ENCODE measurements around the gene G6PC3. TPM values are rescaled to one million over a fixed set of nuclear protein-coding genes. Genes with fewer than 3 reads are reported as not detected.
"Not testable (repeated sequence)": the region's sequence is repeated elsewhere in the genome, so short reads cannot be mapped to it uniquely, and the experiment has no call there.

G6PC3 gene
- polyA plus RNA-seq, 2 donors = 36.3 to 43.5 TPM

DNA sequence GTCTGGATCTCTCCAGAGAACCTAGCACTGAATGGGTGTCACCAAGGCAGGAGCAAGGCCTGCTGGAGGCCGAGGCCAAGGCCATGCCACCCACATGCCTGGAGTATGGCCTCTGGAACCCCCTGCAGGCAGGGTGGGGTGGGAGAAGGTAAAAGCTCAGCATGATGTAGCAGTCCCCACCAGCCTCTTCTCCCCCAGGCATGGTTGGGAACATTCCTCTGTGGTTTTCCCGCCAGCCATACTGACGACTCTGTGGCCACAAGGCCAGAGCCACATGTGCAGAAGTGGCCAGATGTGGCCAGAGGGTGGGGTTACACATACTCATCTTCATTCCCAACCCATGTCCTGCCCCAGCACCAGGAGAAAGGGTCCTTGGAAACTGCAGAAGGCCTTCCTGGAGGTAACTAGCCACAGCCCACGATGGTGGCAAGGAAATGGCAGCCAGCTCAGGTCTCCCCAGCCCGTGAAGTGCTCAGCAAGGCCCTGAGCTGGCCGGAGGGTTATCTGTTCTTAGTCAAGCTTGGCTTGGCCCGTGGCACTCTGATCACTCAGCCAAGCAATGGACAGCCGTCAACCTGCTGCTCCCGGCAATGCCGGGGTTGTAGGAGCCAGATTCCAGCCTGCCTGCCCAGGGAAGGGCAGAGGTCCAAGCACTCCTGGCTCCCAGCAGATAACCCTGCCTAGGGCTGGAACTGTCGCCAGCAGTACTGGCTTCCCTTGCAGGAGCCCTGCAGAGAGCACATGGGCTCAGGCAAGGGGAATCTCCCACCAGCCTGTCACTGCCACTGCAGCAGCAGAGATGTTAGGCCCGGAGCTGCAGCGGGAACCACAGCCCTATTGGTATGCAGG lies 26.8 kb downstream of the G6PC3 start:
- peak overlapping the region; percentile 74 to 79 for H3K27ac ChIP-seq (ENCODE audit: low read depth in 2 of 2, low read length in 1 of 2)
- H3K4me1 ChIP-seq (ENCODE audit: control insufficient read depth in 2 of 2, insufficient read depth in 2 of 2, low read length in 1 of 2) = peaks cover 14 to 22% of the 10 kb centered on the region in 2 donors
- no peaks in the 10 kb centered on the region for H3K9me3 ChIP-seq (ENCODE audit: control insufficient read depth in 2 of 2, insufficient read depth in 1 of 2, low read depth in 1 of 2, low read length in 1 of 2)
- WGBS, 2 donors = 45 to 50% methylated on average over 13 of the region's 13 CpGs
- H3K36me3 ChIP-seq (ENCODE audit: control insufficient read depth in 2 of 2, insufficient read depth in 2 of 2, low read length in 1 of 2) = peaks cover 0 to 17% of the 10 kb centered on the region in 2 donors
- H3K27me3 ChIP-seq (ENCODE audit: control insufficient read depth in 1 of 2, insufficient read depth in 2 of 2, low read length in 2 of 2) = no peaks in the 10 kb centered on the region
- H3K4me3 ChIP-seq (ENCODE audit: low read depth in 1 of 2, low read length in 2 of 2) = no peak overlapping the region

DNA sequence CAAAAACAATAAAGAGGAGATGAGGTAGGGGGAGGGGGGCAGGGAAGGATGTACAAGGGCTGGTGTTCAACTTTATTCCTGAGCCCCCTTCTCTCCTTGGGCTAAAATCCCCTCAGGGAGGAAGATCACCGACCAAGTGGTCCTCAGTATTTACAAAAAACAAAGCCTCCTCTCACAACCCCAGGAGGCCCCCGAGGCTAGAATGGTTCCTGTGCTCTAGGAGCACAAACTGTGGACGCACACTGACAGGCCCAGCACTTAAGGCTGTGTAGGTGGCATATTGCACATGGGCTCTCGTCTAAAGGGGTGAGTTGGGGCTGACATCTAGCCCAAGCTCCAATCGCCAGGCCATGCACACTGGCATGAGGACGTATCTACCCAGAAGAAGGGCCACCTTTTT lies 31.3 kb downstream of the G6PC3 start:
- peaks cover 11 to 27% of the 10 kb centered on the region in 2 donors for H3K4me1 ChIP-seq (ENCODE audit: control insufficient read depth in 2 of 2, insufficient read depth in 2 of 2, low read length in 1 of 2)
- peak overlapping the region in 1 of 2 donors; percentile 33 for H3K27ac ChIP-seq (ENCODE audit: low read depth in 2 of 2, low read length in 1 of 2)
- not testable (repeated sequence) for H3K27me3 ChIP-seq (ENCODE audit: control insufficient read depth in 1 of 2, insufficient read depth in 2 of 2, low read length in 2 of 2); H3K9me3 ChIP-seq (ENCODE audit: control insufficient read depth in 2 of 2, insufficient read depth in 1 of 2, low read depth in 1 of 2, low read length in 1 of 2); H3K36me3 ChIP-seq (ENCODE audit: control insufficient read depth in 2 of 2, insufficient read depth in 2 of 2, low read length in 1 of 2); H3K4me3 ChIP-seq (ENCODE audit: low read depth in 1 of 2, low read length in 2 of 2)
- WGBS, 2 donors = 81 to 82% methylated on average over 6 of the region's 6 CpGs

DNA sequence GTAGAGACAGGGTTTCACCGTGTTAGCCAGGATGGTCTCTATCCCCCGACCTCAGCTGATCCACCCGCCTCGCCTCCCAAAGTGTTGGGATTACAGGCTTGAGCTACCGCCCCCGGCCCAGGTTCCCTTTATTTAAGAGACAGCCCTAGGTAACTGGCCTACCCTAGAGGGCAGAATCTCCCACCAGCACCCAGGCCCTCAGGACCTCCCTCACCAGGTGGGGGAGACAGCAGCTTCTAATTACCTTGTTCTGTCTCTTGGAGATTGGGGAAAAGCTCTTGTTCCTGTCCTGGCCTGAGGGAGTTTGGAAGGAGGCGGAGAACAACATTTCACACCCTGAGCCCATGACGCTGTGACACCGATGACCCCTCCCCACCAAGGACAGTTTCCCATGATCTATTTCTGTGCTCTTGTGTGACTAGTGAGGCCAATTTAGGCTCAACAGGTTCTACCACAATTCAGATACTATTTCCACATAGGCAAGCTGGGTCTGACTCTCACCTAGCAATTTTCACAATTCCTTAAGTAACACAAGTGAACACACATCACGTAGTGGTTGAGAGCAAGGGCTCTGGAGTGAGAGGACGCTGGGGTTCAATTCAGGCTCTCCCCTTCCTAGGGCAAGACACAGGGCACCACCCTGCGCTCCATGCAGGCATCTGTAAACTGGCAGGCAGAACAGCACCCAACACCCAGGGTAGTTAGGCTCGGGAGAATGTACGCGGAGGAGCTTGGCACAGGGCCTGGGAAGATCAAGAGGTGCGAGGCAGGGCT lies 32.5 kb downstream of the G6PC3 start:
- Histone ChIP-seq H3K27ac (ENCODE audit: low read depth in 2 of 2, low read length in 1 of 2) (peak overlapping the region; percentile 89 to 93), H3K4me3 (ENCODE audit: low read depth in 1 of 2, low read length in 2 of 2) (no peak overlapping the region), H3K4me1 (ENCODE audit: control insufficient read depth in 2 of 2, insufficient read depth in 2 of 2, low read length in 1 of 2) (peaks cover 6 to 20% of the 10 kb centered on the region in 2 donors), H3K27me3 (ENCODE audit: control insufficient read depth in 1 of 2, insufficient read depth in 2 of 2, low read length in 2 of 2) (no peaks in the 10 kb centered on the region), H3K36me3 (ENCODE audit: control insufficient read depth in 2 of 2, insufficient read depth in 2 of 2, low read length in 1 of 2) (peaks cover 3 to 6% of the 10 kb centered on the region in 2 donors), H3K9me3 (ENCODE audit: control insufficient read depth in 2 of 2, insufficient read depth in 1 of 2, low read depth in 1 of 2, low read length in 1 of 2) (no peaks in the 10 kb centered on the region)
- WGBS, 2 donors = 65 to 68% methylated on average over 16 of the region's 16 CpGs

DNA sequence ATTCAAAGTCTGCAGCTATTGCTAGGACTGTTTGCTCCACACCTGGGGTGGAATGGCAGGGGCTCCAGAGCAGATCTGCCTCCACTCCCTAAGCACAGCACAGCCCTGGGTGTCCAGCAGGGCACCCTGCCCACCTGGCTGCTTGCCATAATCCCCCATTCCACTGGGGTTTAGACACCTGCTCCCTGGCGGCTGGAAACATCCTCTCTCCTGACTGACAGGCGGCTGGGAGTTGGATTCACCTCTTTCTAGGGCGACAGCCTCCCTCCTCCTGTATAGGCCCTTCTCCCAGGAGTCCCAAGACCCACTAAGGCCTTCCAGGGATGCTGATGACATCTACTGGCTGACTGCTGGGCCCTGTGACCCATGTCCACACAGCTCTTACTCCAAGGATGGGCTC lies 34.9 kb downstream of the G6PC3 start:
- H3K27me3 ChIP-seq (ENCODE audit: control insufficient read depth in 1 of 2, insufficient read depth in 2 of 2, low read length in 2 of 2) = no peaks in the 10 kb centered on the region
- whole genome bisulfite sequencing, 2 donors = 77 to 84% methylated on average over 3 of the region's 3 CpGs
- no peak overlapping the region for H3K27ac ChIP-seq (ENCODE audit: low read depth in 2 of 2, low read length in 1 of 2)
- H3K36me3 ChIP-seq (ENCODE audit: control insufficient read depth in 2 of 2, insufficient read depth in 2 of 2, low read length in 1 of 2) = peaks cover 3% of the 10 kb centered on the region in 2 donors
- H3K9me3 ChIP-seq (ENCODE audit: control insufficient read depth in 2 of 2, insufficient read depth in 1 of 2, low read depth in 1 of 2, low read length in 1 of 2) = no peaks in the 10 kb centered on the region
- H3K4me3 ChIP-seq (ENCODE audit: low read depth in 1 of 2, low read length in 2 of 2) = no peak overlapping the region
- H3K4me1 ChIP-seq (ENCODE audit: control insufficient read depth in 2 of 2, insufficient read depth in 2 of 2, low read length in 1 of 2) = peaks cover 15 to 35% of the 10 kb centered on the region in 2 donors

DNA sequence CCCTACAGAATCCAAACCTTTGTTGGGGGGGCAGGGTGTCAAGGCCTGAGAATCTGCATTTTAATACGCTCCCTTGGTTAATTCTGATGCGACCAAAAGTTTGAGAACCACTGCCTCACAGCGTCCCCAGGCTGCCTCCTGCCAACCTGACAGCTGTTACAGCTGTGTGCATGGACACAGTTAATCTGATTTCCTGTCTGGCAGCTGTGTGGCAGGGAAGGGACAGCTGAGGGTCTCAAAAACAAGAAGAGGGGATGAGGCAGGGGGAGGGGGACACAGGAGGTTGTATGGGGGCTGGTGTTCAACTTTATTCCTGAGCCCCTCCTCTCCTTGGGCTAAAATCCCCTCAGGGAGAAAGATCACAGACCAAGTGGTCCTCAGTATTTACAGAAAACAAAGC lies 35.4 kb downstream of the G6PC3 start:
- Histone ChIP-seq H3K27ac (ENCODE audit: low read depth in 2 of 2, low read length in 1 of 2) (no peak overlapping the region), H3K36me3 (ENCODE audit: control insufficient read depth in 2 of 2, insufficient read depth in 2 of 2, low read length in 1 of 2) (peaks cover 3% of the 10 kb centered on the region in 2 donors), H3K9me3 (ENCODE audit: control insufficient read depth in 2 of 2, insufficient read depth in 1 of 2, low read depth in 1 of 2, low read length in 1 of 2) (no peaks in the 10 kb centered on the region), H3K4me3 (ENCODE audit: low read depth in 1 of 2, low read length in 2 of 2) (no peak overlapping the region), H3K4me1 (ENCODE audit: control insufficient read depth in 2 of 2, insufficient read depth in 2 of 2, low read length in 1 of 2) (peaks cover 16 to 39% of the 10 kb centered on the region in 2 donors), H3K27me3 (ENCODE audit: control insufficient read depth in 1 of 2, insufficient read depth in 2 of 2, low read length in 2 of 2) (no peaks in the 10 kb centered on the region)
- 40 to 49% methylated on average over 3 of the region's 3 CpGs for WGBS, 2 donors

DNA sequence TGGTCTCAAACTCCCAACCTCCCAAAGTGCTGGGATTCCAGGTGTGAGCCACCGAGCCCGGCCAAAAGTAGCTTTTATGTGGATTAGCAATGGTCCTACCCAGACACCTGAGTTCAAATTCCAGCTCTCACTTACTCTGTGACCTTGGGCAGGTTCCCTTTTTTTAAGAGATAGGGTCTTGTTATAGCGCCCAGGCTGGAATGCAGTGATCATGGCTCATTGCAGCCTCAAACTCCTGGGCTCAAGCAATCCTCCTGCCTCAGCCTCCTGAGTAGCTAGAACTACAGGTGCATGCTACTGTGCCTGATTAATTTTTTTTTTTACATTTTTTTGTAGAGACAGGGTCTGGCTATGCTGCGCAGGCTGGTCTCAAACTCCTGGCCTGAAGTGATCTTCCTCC lies 36.3 kb downstream of the G6PC3 start:
- 92 to 94% methylated on average over 4 of the region's 4 CpGs for WGBS, 2 donors

DNA sequence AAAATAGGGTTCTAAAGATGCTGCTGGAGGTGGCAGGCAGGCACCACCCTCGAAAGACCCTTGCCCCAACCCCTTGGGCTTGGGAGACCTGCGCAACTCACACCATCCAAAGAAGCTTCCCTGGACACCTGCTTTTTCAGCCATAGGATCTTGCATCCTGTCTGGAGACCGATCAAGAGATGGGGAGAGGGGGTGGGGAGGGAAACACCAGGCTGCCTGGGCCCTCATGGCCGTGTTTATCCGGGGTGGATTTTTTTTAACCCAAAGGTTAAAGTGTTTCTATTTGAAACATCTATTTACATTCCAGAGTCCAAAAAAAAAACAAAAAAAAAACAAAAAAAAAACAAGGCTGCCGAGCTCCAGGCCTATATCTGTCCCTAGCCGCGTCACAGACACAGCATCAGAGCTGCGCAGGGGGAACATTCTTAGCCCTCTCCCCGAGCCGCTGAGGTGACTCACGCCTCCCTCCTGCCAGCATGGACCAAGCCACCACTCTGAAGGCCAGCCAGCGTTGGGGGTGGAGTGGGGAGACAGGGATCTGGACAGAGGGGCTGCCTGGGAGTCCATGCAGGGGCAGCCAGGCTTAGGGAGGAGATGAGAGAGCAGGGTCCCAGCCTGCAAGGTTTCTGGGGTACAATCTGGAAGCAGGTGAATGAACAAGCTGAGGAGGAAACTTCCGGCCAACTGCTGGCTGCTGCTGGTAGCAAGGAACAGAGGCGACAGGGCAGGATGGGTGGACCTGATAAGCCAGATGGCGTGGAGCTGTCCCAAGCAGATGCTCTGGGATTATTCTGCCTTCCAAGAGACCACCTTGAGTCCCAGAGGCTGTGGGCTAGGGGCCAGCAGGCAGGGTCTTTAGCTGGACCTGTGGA lies 38.1 kb downstream of the G6PC3 start:
- peaks cover 23 to 55% of the 10 kb centered on the region in 2 donors for H3K4me1 ChIP-seq (ENCODE audit: control insufficient read depth in 2 of 2, insufficient read depth in 2 of 2, low read length in 1 of 2)

More for the DNA sequence above, 36.3 kb downstream of the G6PC3 start:
- H3K36me3 ChIP-seq (ENCODE audit: control insufficient read depth in 2 of 2, insufficient read depth in 2 of 2, low read length in 1 of 2) = peaks cover 3% of the 10 kb centered on the region in 2 donors
- H3K27ac ChIP-seq (ENCODE audit: low read depth in 2 of 2, low read length in 1 of 2) = peak overlapping the region in 1 of 2 donors; percentile 46
- no peak overlapping the region for H3K4me3 ChIP-seq (ENCODE audit: low read depth in 1 of 2, low read length in 2 of 2)
- H3K9me3 ChIP-seq (ENCODE audit: control insufficient read depth in 2 of 2, insufficient read depth in 1 of 2, low read depth in 1 of 2, low read length in 1 of 2) = no peaks in the 10 kb centered on the region
- H3K27me3 ChIP-seq (ENCODE audit: control insufficient read depth in 1 of 2, insufficient read depth in 2 of 2, low read length in 2 of 2) = no peaks in the 10 kb centered on the region
- peaks cover 19 to 47% of the 10 kb centered on the region in 2 donors for H3K4me1 ChIP-seq (ENCODE audit: control insufficient read depth in 2 of 2, insufficient read depth in 2 of 2, low read length in 1 of 2)

DNA sequence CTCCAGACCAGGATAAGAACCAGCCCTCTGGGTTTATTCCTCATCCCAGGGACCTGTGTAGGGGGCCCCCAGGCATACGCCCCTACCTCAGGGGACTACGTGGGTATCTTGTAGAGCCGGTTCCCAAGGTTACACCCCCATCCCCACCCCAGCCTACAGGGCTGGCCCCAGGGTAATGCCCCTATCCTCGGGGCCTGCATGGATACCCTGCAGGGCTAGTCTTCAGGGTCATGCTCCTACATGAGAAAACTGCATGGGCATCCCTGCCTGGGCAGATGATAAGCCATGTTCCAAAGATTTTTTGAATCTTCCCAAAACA lies 38.7 kb downstream of the G6PC3 start:
- H3K4me3 ChIP-seq (ENCODE audit: low read depth in 1 of 2, low read length in 2 of 2) = peak overlapping the region; percentile 43 to 59
- peaks cover 28 to 61% of the 10 kb centered on the region in 2 donors for H3K4me1 ChIP-seq (ENCODE audit: control insufficient read depth in 2 of 2, insufficient read depth in 2 of 2, low read length in 1 of 2)
- peak overlapping the region; percentile 80 to 91 for H3K27ac ChIP-seq (ENCODE audit: low read depth in 2 of 2, low read length in 1 of 2)
- WGBS, 2 donors = 36 to 47% methylated on average over 4 of the region's 4 CpGs
- no peaks in the 10 kb centered on the region for H3K27me3 ChIP-seq (ENCODE audit: control insufficient read depth in 1 of 2, insufficient read depth in 2 of 2, low read length in 2 of 2)
- H3K9me3 ChIP-seq (ENCODE audit: control insufficient read depth in 2 of 2, insufficient read depth in 1 of 2, low read depth in 1 of 2, low read length in 1 of 2) = no peaks in the 10 kb centered on the region
- H3K36me3 ChIP-seq (ENCODE audit: control insufficient read depth in 2 of 2, insufficient read depth in 2 of 2, low read length in 1 of 2) = peaks cover 5% of the 10 kb centered on the region in 2 donors

More for the DNA sequence above, 38.1 kb downstream of the G6PC3 start:
- peaks cover 3% of the 10 kb centered on the region in 2 donors for H3K36me3 ChIP-seq (ENCODE audit: control insufficient read depth in 2 of 2, insufficient read depth in 2 of 2, low read length in 1 of 2)
- peak overlapping the region; percentile 80 to 91 for H3K27ac ChIP-seq (ENCODE audit: low read depth in 2 of 2, low read length in 1 of 2)
- H3K9me3 ChIP-seq (ENCODE audit: control insufficient read depth in 2 of 2, insufficient read depth in 1 of 2, low read depth in 1 of 2, low read length in 1 of 2) = no peaks in the 10 kb centered on the region
- 38 to 50% methylated on average over 16 of the region's 16 CpGs for WGBS, 2 donors
- H3K27me3 ChIP-seq (ENCODE audit: control insufficient read depth in 1 of 2, insufficient read depth in 2 of 2, low read length in 2 of 2) = no peaks in the 10 kb centered on the region
- H3K4me3 ChIP-seq (ENCODE audit: low read depth in 1 of 2, low read length in 2 of 2) = peak overlapping the region; percentile 15 to 43
